SK-N-SH (cell line): ENCODE measurements around the gene PHLDB2. TPM values are rescaled to one million over a fixed set of nuclear protein-coding genes. Genes with fewer than 3 reads are reported as not detected.

ENCODE experiments used
- CTCF ChIA-PET: fragments of 300-600, 350-600 bp; formaldehyde crosslinking; extraction: SDS; loops from one replicate; lab custom pipeline; 2021; lab: Yijun Ruan, JAX
- POLR2A ChIA-PET: fragments of 350-600 bp; sonication (Branson Sonifier 250); formaldehyde crosslinking; extraction: SDS; loops from one replicate; lab custom pipeline; 2020; ENCODE audit warnings: antibody characterized with exemption, inconsistent platforms; lab: Yijun Ruan, JAX
- DNase-seq: peaks from one replicate; pipeline ENCODE4 v3.0.0; 2012
- H2AFZ ChIP-seq: fragments of 200-600 bp; sonication (generic); 2 replicates; pipeline ENCODE4 v1.8.1; 2016; ENCODE audit warnings: antibody characterized with exemption, mild to moderate bottlenecking, low read depth
- H3F3A ChIP-seq: fragments of 200-600 bp; sonication (generic); replicated peaks from 2 replicates; pipeline ENCODE3; 2016; ENCODE audit warnings: antibody characterized with exemption, mild to moderate bottlenecking; ENCODE audit not compliant: insufficient read depth
- H3K27ac ChIP-seq, 2 experiments: fragments of 200-500 bp in 1 of 2; fragments of 200-600 bp in 1 of 2; sonication (Bioruptor generic) in 1 of 2; sonication (generic), shearing (Covaris generic) in 1 of 2; 2 replicates each; pipeline versions ENCODE4 v1.5.1 to v1.6.1; 2014 to 2016; ENCODE audit warnings: low read depth in 2 of 2, inconsistent platforms in 1 of 2, low read length in 1 of 2, mild to moderate bottlenecking in 1 of 2, mixed read lengths in 1 of 2
- H3K27me3 ChIP-seq: fragments of 200-600 bp; sonication (generic), shearing (Covaris generic); 2 replicates; pipeline ENCODE4 v1.6.1; 2016; ENCODE audit warnings: mixed run types; ENCODE audit not compliant: insufficient read depth
- H3K36me3 ChIP-seq, 2 experiments: fragments of 200-500 bp in 1 of 2; fragments of 200-600 bp in 1 of 2; sonication (Bioruptor generic) in 1 of 2; sonication (generic) in 1 of 2; replicated peaks in 1 of 2; 2 replicates each; pipeline versions ENCODE3 to v1.5.1; 2014 to 2016; ENCODE audit warnings: low read length in 1 of 2, mild to moderate bottlenecking in 1 of 2; ENCODE audit not compliant: insufficient read depth in 2 of 2, control insufficient read depth in 1 of 2
- H3K4me1 ChIP-seq, 2 experiments: fragments of 200-500 bp in 1 of 2; fragments of 200-600 bp in 1 of 2; sonication (Bioruptor generic) in 1 of 2; sonication (generic), shearing (Covaris generic) in 1 of 2; 2 replicates each; pipeline versions ENCODE4 v1.5.1 to v1.6.1; 2014 to 2016; ENCODE audit warnings: low read depth in 1 of 2, low read length in 1 of 2, mixed run types in 1 of 2; ENCODE audit not compliant: insufficient read depth in 2 of 2, control insufficient read depth in 1 of 2
- H3K4me2 ChIP-seq: fragments of 200-600 bp; sonication (generic), shearing (Covaris generic); 2 replicates; pipeline ENCODE4 v1.6.1; 2017; ENCODE audit warnings: mixed run types
- H3K4me3 ChIP-seq, 2 experiments: fragments of 200-500 bp in 1 of 2; fragments of 200-600 bp in 1 of 2; sonication (Bioruptor generic) in 1 of 2; sonication (generic), shearing (Covaris generic) in 1 of 2; 2 replicates each; pipeline versions ENCODE4 v1.5.1 to v1.8.1; 2014 to 2016; ENCODE audit warnings: low read depth in 2 of 2, inconsistent platforms in 1 of 2, low read length in 1 of 2, mild to moderate bottlenecking in 1 of 2, mixed read lengths in 1 of 2, moderate library complexity in 1 of 2
- H3K79me2 ChIP-seq: fragments of 200-600 bp; sonication (generic); 2 replicates; pipeline ENCODE4 v1.8.1; 2017; ENCODE audit warnings: mild to moderate bottlenecking; ENCODE audit not compliant: insufficient read depth
- H3K9ac ChIP-seq: fragments of 200-600 bp; sonication (generic); 2 replicates; pipeline ENCODE4 v1.6.1; 2017; ENCODE audit warnings: mixed run types
- H3K9me2 ChIP-seq: fragments of 200-600 bp; sonication (generic); 2 replicates; pipeline ENCODE4 v1.6.1; 2017; ENCODE audit warnings: mixed run types
- H3K9me3 ChIP-seq: fragments of 200-600 bp; sonication (generic); 2 replicates; pipeline ENCODE4 v1.6.1; 2017; ENCODE audit warnings: mixed run types, mild to moderate bottlenecking, moderate library complexity
- H4K20me1 ChIP-seq: fragments of 200-600 bp; sonication (generic); 2 replicates; pipeline ENCODE4 v1.6.1; 2017; ENCODE audit warnings: mild to moderate bottlenecking, mixed run types; ENCODE audit not compliant: insufficient read depth
- CHD2 ChIP-seq: fragments of 150-350 bp; IDR thresholded peaks from 2 replicates; pipeline ENCODE4 v1.6.1; 2018; ENCODE audit warnings: low read length; ENCODE audit not compliant: partially characterized antibody
- ELF1 ChIP-seq: IDR thresholded peaks from 2 replicates; pipeline ENCODE4 v1.4.0; 2012
- GABPA ChIP-seq: IDR thresholded peaks from 2 replicates; pipeline ENCODE4 v1.4.0; 2012; ENCODE audit warnings: low read depth, mild to moderate bottlenecking
- IRF3 ChIP-seq: fragments of 150-350 bp; IDR thresholded peaks from 2 replicates; pipeline ENCODE4 v1.6.1; 2016; ENCODE audit warnings: mild to moderate bottlenecking, low read depth, low read length
- MEF2A ChIP-seq: IDR thresholded peaks from 2 replicates; pipeline ENCODE4 v1.4.0; 2012; ENCODE audit warnings: low read depth, borderline replicate concordance
- MXI1 ChIP-seq: IDR thresholded peaks from 2 replicates; pipeline ENCODE4 v1.6.1; 2012; ENCODE audit warnings: mild to moderate bottlenecking, low read depth, low read length, improper control_type of control experiment
- RCOR1 ChIP-seq: fragments of 150-350 bp; IDR thresholded peaks from 2 replicates; pipeline ENCODE4 v1.6.1; 2017; ENCODE audit warnings: antibody characterized with exemption, low read length
- REST ChIP-seq: IDR thresholded peaks from 2 replicates; pipeline ENCODE4 v1.6.1; 2012; ENCODE audit warnings: mild to moderate bottlenecking, low read depth, low read length, moderate library complexity
- RFX5 ChIP-seq: IDR thresholded peaks from 2 replicates; pipeline ENCODE4 v1.6.1; 2012; ENCODE audit warnings: mild to moderate bottlenecking, improper control_type of control experiment, low read length
- SMC3 ChIP-seq: IDR thresholded peaks from 2 replicates; pipeline ENCODE4 v1.6.1; 2012; ENCODE audit warnings: low read depth, low read length, improper control_type of control experiment
- TCF12 ChIP-seq: IDR thresholded peaks from 2 replicates; pipeline ENCODE4 v1.4.0; 2012
- TEAD4 ChIP-seq: IDR thresholded peaks from 2 replicates; pipeline ENCODE4 v1.4.0; 2012; ENCODE audit warnings: mild to moderate bottlenecking, borderline replicate concordance; ENCODE audit not compliant: insufficient read depth
- WGBS: methylation state at CpG from one replicate; pipeline ENCODE4 v1.1.6; 2017; ENCODE audit warnings: low lambda C conversion rate; 5-methylcytosine and 5-hydroxymethylcytosine counted together
- polyA plus RNA-seq, 3 experiments: library from polyadenylated mRNA; depleted of rRNA; stranded (reverse); fragments of >200 nt; gene quantifications; 2 replicates each; pipeline ENCODE4 v1.2.3, GENCODE V29; 2012
- TF ChIP-seq, protein P1 (sequence below): IDR thresholded peaks from 2 replicates; pipeline ENCODE4 v1.4.0; 2012; ENCODE audit warnings: low read depth, borderline replicate concordance
- TF ChIP-seq, protein P2 (sequence below): IDR thresholded peaks from 2 replicates; pipeline ENCODE4; 2012

PHLDB2 gene
- polyA plus RNA-seq, 1 of the 3 experiments (the other 2 are of a cell fraction): 18.0 TPM

GRCh38 chr3:111862415-111862814, 3.4 kb downstream of the PHLDB2 start:
- Histone ChIP-seq H3K9me3 (no peaks in the 10 kb centered on the region), H3K4me2 (peak overlapping the region; percentile 81), H3F3A (peaks cover 45% of the 10 kb centered on the region), H3K9ac (peak overlapping the region; percentile 97), H3K4me3 (peak overlapping the region in 1 of 2 experiments; percentile 84; a peak in 2 of 4 replicates), H3K36me3 (no peaks in the 10 kb centered on the region), H4K20me1 (no peaks in the 10 kb centered on the region), H3K27ac (peak overlapping the region in 1 of 2 experiments; percentile 98; a peak in 2 of 4 replicates), H3K9me2 (no peaks in the 10 kb centered on the region), H3K27me3 (no peaks in the 10 kb centered on the region), H2AFZ (no peak overlapping the region), H3K79me2 (peaks cover 86% of the 10 kb centered on the region), H3K4me1 (peaks cover 7 to 28% of the 10 kb centered on the region in 2 experiments)
- POLR2A ChIA-PET: no interaction called here
- TF ChIP-seq MEF2A (no peak), TEAD4 (no peak), CHD2 (no peak), SMC3 (no peak), REST (no peak), GABPA (no peak), ELF1 (no peak), TCF12 (no peak), MXI1 (no peak), RCOR1 (no peak), RFX5 (no peak), IRF3 (no peak)
- TF ChIP-seq, protein P1, sequence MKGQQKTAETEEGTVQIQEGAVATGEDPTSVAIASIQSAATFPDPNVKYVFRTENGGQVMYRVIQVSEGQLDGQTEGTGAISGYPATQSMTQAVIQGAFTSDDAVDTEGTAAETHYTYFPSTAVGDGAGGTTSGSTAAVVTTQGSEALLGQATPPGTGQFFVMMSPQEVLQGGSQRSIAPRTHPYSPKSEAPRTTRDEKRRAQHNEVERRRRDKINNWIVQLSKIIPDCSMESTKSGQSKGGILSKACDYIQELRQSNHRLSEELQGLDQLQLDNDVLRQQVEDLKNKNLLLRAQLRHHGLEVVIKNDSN: no peak
- TF ChIP-seq, protein P2, sequence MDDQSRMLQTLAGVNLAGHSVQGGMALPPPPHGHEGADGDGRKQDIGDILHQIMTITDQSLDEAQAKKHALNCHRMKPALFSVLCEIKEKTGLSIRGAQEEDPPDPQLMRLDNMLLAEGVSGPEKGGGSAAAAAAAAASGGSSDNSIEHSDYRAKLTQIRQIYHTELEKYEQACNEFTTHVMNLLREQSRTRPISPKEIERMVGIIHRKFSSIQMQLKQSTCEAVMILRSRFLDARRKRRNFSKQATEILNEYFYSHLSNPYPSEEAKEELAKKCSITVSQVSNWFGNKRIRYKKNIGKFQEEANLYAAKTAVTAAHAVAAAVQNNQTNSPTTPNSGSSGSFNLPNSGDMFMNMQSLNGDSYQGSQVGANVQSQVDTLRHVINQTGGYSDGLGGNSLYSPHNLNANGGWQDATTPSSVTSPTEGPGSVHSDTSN: no peak
- no peak for DNase-seq
- CTCF ChIA-PET: interaction anchor here (0.9 kb wide), 1 partner anchor 103 kb away, joined by 3 read pairs; no protein-coding TSS in a partner anchor
- 78% methylated on average over 5 of the region's 5 CpGs for WGBS
